Brain microvascular endothelial cell (primary cell): ENCODE measurements around the gene SVIL.
"Not testable (repeated sequence)": the region's sequence is repeated elsewhere in the genome, so short reads cannot be mapped to it uniquely, and the experiment has no call there.

Source experiments
- DNase-seq: peaks from one replicate; pipeline ENCODE4 v3.0.0-alpha.2; 2020
- H3K27ac ChIP-seq: fragments of 250-450 bp; sonication (Bioruptor Pico); 2 replicates; pipeline ENCODE4 v1.5.1; 2020; ENCODE audit warnings: mild to moderate bottlenecking, moderate library complexity
- H3K27me3 ChIP-seq: fragments of 250-450 bp; sonication (Bioruptor Pico); replicated peaks from 2 replicates; pipeline ENCODE4 v1.5.1; 2020; ENCODE audit warnings: mild to moderate bottlenecking
- H3K36me3 ChIP-seq: fragments of 250-450 bp; sonication (Bioruptor Pico); replicated peaks from 2 replicates; pipeline ENCODE4 v1.5.1; 2020; ENCODE audit warnings: mild to moderate bottlenecking
- H3K4me3 ChIP-seq: 2 replicates; pipeline ENCODE4 v1.5.1; 2011; ENCODE audit warnings: low read depth, mild to moderate bottlenecking, control low read depth, low read length, moderate library complexity
- in situ Hi-C: cut with HindIII; loops from 2 replicates; pipeline ENCODE4 v1.10.0; 2017; ENCODE audit warnings: low sequenced_read_pairs, low pct_ligation_motif_present
- TF ChIP-seq, protein P1 (sequence below): IDR thresholded peaks from 2 replicates; pipeline ENCODE4 v1.5.1; 2011; ENCODE audit warnings: low read depth, mild to moderate bottlenecking, moderate library complexity, low read length, control low read depth, inconsistent platforms; ENCODE audit errors: missing control alignments

The SVIL gene

DNA sequence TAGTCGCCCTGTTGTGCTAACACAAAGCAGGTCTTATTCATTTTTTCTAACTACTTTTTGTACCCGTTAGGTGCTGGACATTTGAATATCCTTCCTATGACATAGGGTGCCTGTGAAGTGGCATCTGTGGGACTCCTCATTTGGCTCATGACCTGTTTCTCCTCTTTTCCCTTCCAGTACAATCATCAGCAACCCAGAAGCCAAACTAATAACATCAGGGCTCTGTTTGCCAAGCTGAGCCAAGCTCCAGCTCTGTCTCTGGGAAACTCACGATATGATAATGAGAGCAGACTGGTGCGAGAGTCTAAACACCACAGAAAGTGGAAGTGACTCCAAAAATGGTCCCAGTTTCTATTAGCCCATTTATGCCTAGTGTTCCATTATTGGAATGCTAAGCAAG is 92.0 kb downstream of the SVIL start:
- TF ChIP-seq, protein P1, sequence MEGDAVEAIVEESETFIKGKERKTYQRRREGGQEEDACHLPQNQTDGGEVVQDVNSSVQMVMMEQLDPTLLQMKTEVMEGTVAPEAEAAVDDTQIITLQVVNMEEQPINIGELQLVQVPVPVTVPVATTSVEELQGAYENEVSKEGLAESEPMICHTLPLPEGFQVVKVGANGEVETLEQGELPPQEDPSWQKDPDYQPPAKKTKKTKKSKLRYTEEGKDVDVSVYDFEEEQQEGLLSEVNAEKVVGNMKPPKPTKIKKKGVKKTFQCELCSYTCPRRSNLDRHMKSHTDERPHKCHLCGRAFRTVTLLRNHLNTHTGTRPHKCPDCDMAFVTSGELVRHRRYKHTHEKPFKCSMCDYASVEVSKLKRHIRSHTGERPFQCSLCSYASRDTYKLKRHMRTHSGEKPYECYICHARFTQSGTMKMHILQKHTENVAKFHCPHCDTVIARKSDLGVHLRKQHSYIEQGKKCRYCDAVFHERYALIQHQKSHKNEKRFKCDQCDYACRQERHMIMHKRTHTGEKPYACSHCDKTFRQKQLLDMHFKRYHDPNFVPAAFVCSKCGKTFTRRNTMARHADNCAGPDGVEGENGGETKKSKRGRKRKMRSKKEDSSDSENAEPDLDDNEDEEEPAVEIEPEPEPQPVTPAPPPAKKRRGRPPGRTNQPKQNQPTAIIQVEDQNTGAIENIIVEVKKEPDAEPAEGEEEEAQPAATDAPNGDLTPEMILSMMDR = no peak
- DNase-seq = no peak
- Histone ChIP-seq H3K4me3 (no peak overlapping the region), H3K27ac (no peak overlapping the region), H3K36me3 (peaks cover 8% of the 10 kb centered on the region), H3K27me3 (no peaks in the 10 kb centered on the region)
- in situ Hi-C loops = no loop called here

DNA sequence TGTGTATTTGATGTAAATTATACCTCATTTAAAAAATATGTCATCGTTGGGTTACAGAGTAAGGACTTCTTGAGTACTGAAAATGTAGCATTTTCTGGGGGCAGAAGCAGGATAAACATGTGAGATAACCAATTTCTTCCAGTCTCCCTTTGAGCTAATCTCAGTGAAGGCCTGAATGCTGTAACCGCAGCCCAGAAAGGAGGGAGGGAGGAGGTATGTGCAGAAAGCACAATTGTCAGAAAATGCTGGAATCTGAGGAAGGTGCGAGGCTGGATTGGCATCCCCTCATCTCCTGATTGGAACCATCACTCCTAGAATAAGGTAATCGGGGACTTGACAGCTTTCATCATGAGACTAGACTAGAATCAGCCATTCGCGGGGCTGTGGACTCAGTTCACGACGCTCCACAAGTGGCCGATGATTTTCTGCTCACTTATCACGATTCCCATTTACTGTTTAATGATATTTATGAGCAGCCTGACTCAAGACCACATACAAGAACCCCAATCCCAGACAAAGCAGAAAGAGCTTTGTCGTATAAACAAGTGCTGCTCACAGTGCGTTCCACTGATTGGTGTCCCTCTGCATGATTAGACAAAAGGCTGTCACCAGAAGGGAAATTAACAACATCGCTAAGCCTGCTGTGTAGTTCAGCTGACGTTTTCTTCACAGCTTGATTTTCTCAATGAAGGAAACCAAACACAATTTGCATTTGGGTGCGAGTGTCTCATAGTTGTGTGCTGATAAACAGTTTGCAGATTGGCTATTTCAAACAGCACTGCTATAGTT is 93.2 kb downstream of the SVIL start:
- no peak for DNase-seq
- Histone ChIP-seq H3K27ac (no peak overlapping the region), H3K4me3 (no peak overlapping the region), H3K27me3 (no peaks in the 10 kb centered on the region), H3K36me3 (peaks cover 7% of the 10 kb centered on the region)
- in situ Hi-C loops = no loop called here
- TF ChIP-seq, protein P1 = no peak

- TF ChIP-seq, protein P1 = no peak
- H3K4me3 ChIP-seq = no peak overlapping the region
- no peak overlapping the region for H3K27ac ChIP-seq
- H3K27me3 ChIP-seq = no peaks in the 10 kb centered on the region
- DNase-seq = no peak
- peaks cover 4% of the 10 kb centered on the region for H3K36me3 ChIP-seq
- in situ Hi-C loops = no loop called here
Measured at GRCh38 chr10:29540016-29540415, 94.8 kb downstream of the SVIL start.

DNA sequence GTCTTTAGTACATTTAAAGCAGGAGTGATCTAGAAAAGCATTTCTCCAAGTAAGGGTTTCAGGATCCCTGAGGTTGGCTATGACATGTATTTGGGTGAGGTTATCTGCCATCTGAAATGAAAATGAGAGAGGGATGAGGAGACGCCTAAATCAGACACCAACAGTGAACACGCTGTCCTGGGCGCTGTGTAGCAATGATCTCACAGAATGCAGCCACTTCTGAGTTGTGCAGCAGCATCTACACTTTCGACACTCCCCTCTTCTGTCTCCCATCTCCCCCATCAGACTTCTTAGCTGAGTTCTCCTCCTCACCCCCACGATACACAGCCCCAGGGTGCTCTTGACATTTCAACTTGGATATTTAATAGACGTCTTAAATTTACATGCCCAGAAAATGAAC is 95.4 kb downstream of the SVIL start:
- TF ChIP-seq, protein P1 = no peak
- Histone ChIP-seq H3K36me3 (peaks cover 4% of the 10 kb centered on the region), H3K27ac (no peak overlapping the region), H3K4me3 (no peak overlapping the region), H3K27me3 (no peaks in the 10 kb centered on the region)
- in situ Hi-C loops = no loop called here
- no peak for DNase-seq

DNA sequence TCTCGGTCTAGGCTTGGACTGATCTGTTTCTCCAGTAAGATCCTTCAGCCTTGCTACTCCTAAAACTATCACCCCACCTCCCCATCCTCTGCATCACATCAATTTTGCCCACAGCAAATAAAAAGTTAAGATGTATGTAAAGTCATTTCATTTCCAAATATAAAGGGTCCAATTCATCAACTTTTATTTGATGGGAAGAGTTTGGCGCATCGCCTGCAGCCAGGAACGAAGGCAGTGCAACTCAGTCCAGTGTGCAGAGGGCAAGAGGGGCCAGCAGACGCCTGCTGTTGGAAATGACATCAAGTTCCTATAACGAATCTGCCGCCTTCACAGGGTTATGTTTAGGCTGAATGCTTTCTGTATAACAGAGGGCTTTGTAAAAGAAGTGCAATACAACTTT is 97.0 kb downstream of the SVIL start:
- no peak for DNase-seq
- H3K4me3 ChIP-seq = no peak overlapping the region
- TF ChIP-seq, protein P1 = no peak
- no peak overlapping the region for H3K27ac ChIP-seq
- in situ Hi-C loops = no loop called here
- peaks cover 4% of the 10 kb centered on the region for H3K36me3 ChIP-seq
- no peaks in the 10 kb centered on the region for H3K27me3 ChIP-seq

- H3K36me3 ChIP-seq, in situ Hi-C loops, H3K4me3 ChIP-seq, H3K27ac ChIP-seq, H3K27me3 ChIP-seq, DNase-seq: not testable (repeated sequence)
Measured at GRCh38 chr10:29536691-29537090, 98.1 kb downstream of the SVIL start.
